ENCODE data around the gene RFC2. TPM values are rescaled to one million over a fixed set of nuclear protein-coding genes. Genes with fewer than 3 reads are reported as not detected.

The RFC2 gene
- total RNA-seq, 1 experiment from 2014 or later: 73.6 TPM

DNA sequence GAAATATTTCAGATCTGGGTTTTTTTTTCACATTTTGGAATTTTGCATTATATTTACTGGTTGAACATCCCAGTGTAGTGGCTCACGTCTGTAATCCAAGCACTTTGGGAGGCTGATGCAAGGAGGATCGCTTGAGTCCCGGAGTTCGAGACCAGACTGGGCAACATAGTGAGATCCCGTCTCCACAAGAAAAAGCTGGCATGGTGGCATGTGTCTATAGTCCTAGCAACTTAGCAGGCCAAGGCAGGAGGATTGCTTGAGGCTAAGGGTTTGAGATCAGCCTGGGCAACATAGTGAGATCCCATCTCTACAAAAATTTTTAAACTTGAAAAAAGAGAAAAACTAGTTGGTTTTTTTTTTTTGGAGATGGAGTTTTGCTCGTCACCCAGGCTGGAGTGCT, 6.0 kb downstream of the RFC2 start:
- no peak overlapping the region for H3T11ph ChIP-seq (ENCODE audit: low read length)
- no peak overlapping the region for H3K27ac Mint-ChIP-seq
- WGBS (ENCODE audit: extremely low coverage, insufficient read length, low lambda C conversion rate): no CpG with 5 or more reads among the region's 6 CpGs
- no peak overlapping the region for H4K91ac ChIP-seq (ENCODE audit: insufficient read length, low read depth, low read length)
- H4K5ac ChIP-seq (ENCODE audit: insufficient read length, low read depth, low read length): no peak overlapping the region
- no peaks in the 10 kb centered on the region for H3K9me3 Mint-ChIP-seq
- no peak overlapping the region for H3K4ac ChIP-seq (ENCODE audit: low read depth, low read length)
- peaks cover 0 to 3% of the 10 kb centered on the region in 2 experiments; a peak in 2 of 4 replicates for H3K4me1 Mint-ChIP-seq
- H3K23ac ChIP-seq (ENCODE audit: insufficient read length, low read depth, low read length): no peak overlapping the region
- no peaks in the 10 kb centered on the region for H3K27me3 Mint-ChIP-seq (ENCODE audit: low read depth)
- no peak overlapping the region for H3K4me3 Mint-ChIP-seq
- peaks cover 53 to 77% (median 76%) of the 10 kb centered on the region in 3 experiments; a peak in 6 of 7 replicates for H3K36me3 Mint-ChIP-seq (ENCODE audit: insufficient read depth in 1 of 3, low read depth in 3 of 3)
- no peaks in the 10 kb centered on the region for H3K4me1 ChIP-seq (ENCODE audit: insufficient read depth, low read length)
- no peak overlapping the region for H3K27ac ChIP-seq (ENCODE audit: insufficient read length, low read depth, low read length)
- H3K79me2 ChIP-seq (ENCODE audit: insufficient read depth, low read length): peaks cover under 1% of the 10 kb centered on the region; the same call in 1 of the 2 replicates
- no peak overlapping the region for H4K8ac ChIP-seq (replicated peaks; ENCODE audit: insufficient read length, low read depth, low read length)
- no peak overlapping the region for H2BK5ac ChIP-seq (ENCODE audit: insufficient read length, low read length)
- DNase-seq: no peak
- no peak overlapping the region for H2BK12ac ChIP-seq (ENCODE audit: insufficient read length, low read depth, low read length)
- no peak overlapping the region for H3K18ac ChIP-seq (ENCODE audit: insufficient read length, low read depth, low read length)
- no peak overlapping the region for H3K9ac ChIP-seq (ENCODE audit: extremely low read depth, insufficient read length, low read length)
- H2BK20ac ChIP-seq (ENCODE audit: low read depth, low read length, poor library complexity, severe bottlenecking): no peak overlapping the region
- no peak overlapping the region for H2AK5ac ChIP-seq (ENCODE audit: insufficient read length, low read length)
- H3K4me2 ChIP-seq (ENCODE audit: insufficient read depth, insufficient read length, low read length): no peak overlapping the region
- no peak overlapping the region for H3K56ac ChIP-seq (ENCODE audit: insufficient read length, low read depth, low read length)
- H3K79me1 ChIP-seq (ENCODE audit: insufficient read depth, low read depth, low read length, poor library complexity, severe bottlenecking): peaks cover 4% of the 10 kb centered on the region
- H2BK120ac ChIP-seq (ENCODE audit: low read depth, low read length, poor library complexity, severe bottlenecking): no peak overlapping the region
- TF ChIP-seq, protein P1, sequence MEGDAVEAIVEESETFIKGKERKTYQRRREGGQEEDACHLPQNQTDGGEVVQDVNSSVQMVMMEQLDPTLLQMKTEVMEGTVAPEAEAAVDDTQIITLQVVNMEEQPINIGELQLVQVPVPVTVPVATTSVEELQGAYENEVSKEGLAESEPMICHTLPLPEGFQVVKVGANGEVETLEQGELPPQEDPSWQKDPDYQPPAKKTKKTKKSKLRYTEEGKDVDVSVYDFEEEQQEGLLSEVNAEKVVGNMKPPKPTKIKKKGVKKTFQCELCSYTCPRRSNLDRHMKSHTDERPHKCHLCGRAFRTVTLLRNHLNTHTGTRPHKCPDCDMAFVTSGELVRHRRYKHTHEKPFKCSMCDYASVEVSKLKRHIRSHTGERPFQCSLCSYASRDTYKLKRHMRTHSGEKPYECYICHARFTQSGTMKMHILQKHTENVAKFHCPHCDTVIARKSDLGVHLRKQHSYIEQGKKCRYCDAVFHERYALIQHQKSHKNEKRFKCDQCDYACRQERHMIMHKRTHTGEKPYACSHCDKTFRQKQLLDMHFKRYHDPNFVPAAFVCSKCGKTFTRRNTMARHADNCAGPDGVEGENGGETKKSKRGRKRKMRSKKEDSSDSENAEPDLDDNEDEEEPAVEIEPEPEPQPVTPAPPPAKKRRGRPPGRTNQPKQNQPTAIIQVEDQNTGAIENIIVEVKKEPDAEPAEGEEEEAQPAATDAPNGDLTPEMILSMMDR (conservative IDR thresholded peaks at IDR 0.05): no peak
- H3K9me3 ChIP-seq (ENCODE audit: control insufficient read depth, low read depth, low read length): no peaks in the 10 kb centered on the region
- H3K27me3 ChIP-seq (ENCODE audit: insufficient read depth, low read length): no peaks in the 10 kb centered on the region
- no peaks in the 10 kb centered on the region for H3K23me2 ChIP-seq (ENCODE audit: insufficient read length, low read depth, low read length, poor library complexity, severe bottlenecking)
- H2BK15ac ChIP-seq (ENCODE audit: low read depth, low read length): no peak overlapping the region
- no peak overlapping the region for H3K14ac ChIP-seq (ENCODE audit: insufficient read depth, low read length)
- H4K20me1 ChIP-seq (ENCODE audit: control insufficient read depth, insufficient read depth, insufficient read length): no peaks in the 10 kb centered on the region
- H2AFZ ChIP-seq (ENCODE audit: low read length): no peak overlapping the region

All from H9 (cell line).